ENCODE data around the gene ZNF787. TPM values are rescaled to one million over a fixed set of nuclear protein-coding genes. Genes with fewer than 3 reads are reported as not detected.
"Not testable (repeated sequence)": the region's sequence is repeated elsewhere in the genome, so short reads cannot be mapped to it uniquely, and the experiment has no call there.

The ZNF787 gene
- total RNA-seq, 2 experiments from 2014 or later: 34.3 to 35.4 TPM

- Mint-ChIP-seq H3K4me3 (no peak overlapping the region), H3K27me3 (no peaks in the 10 kb centered on the region), H3K9me3 (peaks cover 3% of the 10 kb centered on the region), H3K36me3 (ENCODE audit: low read depth) (peaks cover 29% of the 10 kb centered on the region), H3K4me1 (peaks cover 14% of the 10 kb centered on the region), H3K27ac (no peak overlapping the region)
- POLR2A ChIA-PET: interaction anchor here (0.6 kb wide), 1 partner anchor 25 kb away, joined by 3 read pairs; no protein-coding TSS in a partner anchor
- DNase-seq: no peak
- CTCF ChIA-PET: interaction anchor here (0.9 kb wide), 1 partner anchor 80 kb away, joined by 3 read pairs; no protein-coding TSS in a partner anchor
Observed at GRCh38 chr19:56152644-56153043, 31.5 kb upstream of the ZNF787 start.

GRCh38 chr19:56150358-56150757, 29.3 kb upstream of the ZNF787 start:
- no peaks in the 10 kb centered on the region for H3K27me3 Mint-ChIP-seq

GRCh38 chr19:56149656-56150038, 28.6 kb upstream of the ZNF787 start:
- peaks cover 14% of the 10 kb centered on the region for H3K4me1 Mint-ChIP-seq
- no peak for DNase-seq
- H3K4me3 Mint-ChIP-seq: no peak overlapping the region
- no peak overlapping the region for H3K27ac Mint-ChIP-seq
- H3K9me3 Mint-ChIP-seq: peaks cover 3% of the 10 kb centered on the region
- no peaks in the 10 kb centered on the region for H3K27me3 Mint-ChIP-seq
- ChIA-PET CTCF (no interaction called here), POLR2A (no interaction called here)
- peaks cover 23% of the 10 kb centered on the region for H3K36me3 Mint-ChIP-seq (ENCODE audit: low read depth)

More at GRCh38 chr19:56150358-56150757, 29.3 kb upstream of the ZNF787 start:
- POLR2A ChIA-PET: no interaction called here
- peaks cover 25% of the 10 kb centered on the region for H3K36me3 Mint-ChIP-seq (ENCODE audit: low read depth)
- H3K4me3 Mint-ChIP-seq: no peak overlapping the region
- H3K27ac Mint-ChIP-seq: no peak overlapping the region
- CTCF ChIA-PET: no interaction called here
- no peak for DNase-seq
- H3K9me3 Mint-ChIP-seq: peaks cover 3% of the 10 kb centered on the region
- peaks cover 14% of the 10 kb centered on the region for H3K4me1 Mint-ChIP-seq

DNA sequence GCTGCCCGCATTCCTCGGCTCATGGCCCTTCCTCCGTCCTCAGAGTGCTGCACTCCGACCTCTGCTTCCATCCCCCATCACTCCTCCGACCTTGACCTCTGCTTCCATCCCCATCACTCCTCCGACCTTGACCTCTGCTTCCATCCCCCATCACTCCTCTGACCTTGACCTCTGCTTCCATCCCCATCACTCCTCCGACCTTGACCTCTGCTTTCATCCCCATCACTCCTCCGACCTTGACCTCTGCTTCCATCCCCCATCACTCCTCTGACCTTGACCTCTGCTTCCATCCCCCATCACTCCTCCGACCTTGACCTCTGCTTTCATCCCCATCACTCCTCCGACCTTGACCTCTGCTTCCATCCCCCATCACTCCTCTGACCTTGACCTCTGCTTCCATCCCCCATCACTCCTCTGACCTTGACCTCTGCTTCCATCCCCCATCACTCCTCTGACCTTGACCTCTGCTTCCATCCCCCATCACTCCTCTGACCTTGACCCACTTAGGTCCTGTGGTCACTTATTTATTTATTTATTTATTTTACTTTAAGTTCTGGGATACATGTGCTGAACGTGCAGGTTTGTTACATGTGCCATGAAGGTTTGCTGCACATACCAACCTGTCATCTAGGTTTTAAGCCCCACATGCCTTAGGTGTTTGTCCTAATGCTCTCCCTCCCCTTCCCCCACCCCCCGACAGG, 28.0 kb upstream of the ZNF787 start:
- H3K27me3 Mint-ChIP-seq, POLR2A ChIA-PET, DNase-seq, H3K9me3 Mint-ChIP-seq, H3K4me3 Mint-ChIP-seq, CTCF ChIA-PET, H3K27ac Mint-ChIP-seq: not testable (repeated sequence)
- peaks cover 18% of the 10 kb centered on the region for H3K4me1 Mint-ChIP-seq
- H3K36me3 Mint-ChIP-seq (ENCODE audit: low read depth): peaks cover 23% of the 10 kb centered on the region

GRCh38 chr19:56148096-56148495, 27.0 kb upstream of the ZNF787 start:
- ChIA-PET CTCF (no interaction called here), POLR2A (no interaction called here)
- peaks cover 3% of the 10 kb centered on the region for H3K9me3 Mint-ChIP-seq
- no peak overlapping the region for H3K4me3 Mint-ChIP-seq
- H3K27me3 Mint-ChIP-seq: no peaks in the 10 kb centered on the region
- peaks cover 21% of the 10 kb centered on the region for H3K36me3 Mint-ChIP-seq (ENCODE audit: low read depth)
- DNase-seq: no peak
- peaks cover 19% of the 10 kb centered on the region for H3K4me1 Mint-ChIP-seq
- no peak overlapping the region for H3K27ac Mint-ChIP-seq

- H3K4me3 Mint-ChIP-seq: no peak overlapping the region
- POLR2A ChIA-PET: interaction anchor here (0.6 kb wide), 1 partner anchor 81 kb away, joined by 5 read pairs; no protein-coding TSS in a partner anchor
- H3K27ac Mint-ChIP-seq: no peak overlapping the region
- peaks cover 3% of the 10 kb centered on the region for H3K9me3 Mint-ChIP-seq
- peaks cover 21% of the 10 kb centered on the region for H3K36me3 Mint-ChIP-seq (ENCODE audit: low read depth)
- CTCF ChIA-PET: no interaction called here
- DNase-seq: no peak
- no peaks in the 10 kb centered on the region for H3K27me3 Mint-ChIP-seq
- H3K4me1 Mint-ChIP-seq: peaks cover 20% of the 10 kb centered on the region
Observed at GRCh38 chr19:56147307-56147706, 26.2 kb upstream of the ZNF787 start.

GRCh38 chr19:56146904-56147303, 25.8 kb upstream of the ZNF787 start:
- no peak for DNase-seq
- POLR2A ChIA-PET: interaction anchor here (0.6 kb wide), 1 partner anchor 80 kb away, joined by 5 read pairs; no protein-coding TSS in a partner anchor
- Mint-ChIP-seq H3K36me3 (ENCODE audit: low read depth) (peaks cover 21% of the 10 kb centered on the region), H3K9me3 (peaks cover 3% of the 10 kb centered on the region), H3K4me1 (peaks cover 24% of the 10 kb centered on the region), H3K27me3 (no peaks in the 10 kb centered on the region), H3K4me3 (no peak overlapping the region), H3K27ac (no peak overlapping the region)
- CTCF ChIA-PET: no interaction called here

DNA sequence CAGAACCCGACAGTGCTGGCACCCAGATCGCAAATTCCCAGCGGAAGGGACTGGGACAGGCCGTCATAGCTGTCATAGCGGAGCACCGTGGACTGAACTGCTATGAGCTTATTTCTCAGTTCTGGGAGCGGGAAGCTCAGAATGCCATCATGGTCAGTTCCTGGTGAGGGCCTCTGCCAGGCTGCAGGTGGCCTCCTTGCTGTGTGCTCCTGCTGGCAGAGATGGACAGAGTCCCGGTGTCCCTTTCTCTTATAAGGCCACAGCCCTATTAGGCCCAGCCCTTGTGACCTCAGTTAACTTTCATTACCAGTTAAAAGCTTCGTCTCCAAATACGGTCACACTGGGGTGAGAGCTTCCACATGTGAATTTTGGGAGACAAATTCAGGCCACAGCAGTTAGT, 24.6 kb upstream of the ZNF787 start:
- no peak overlapping the region for H3K27ac Mint-ChIP-seq
- POLR2A ChIA-PET: no interaction called here
- H3K4me1 Mint-ChIP-seq: peaks cover 26% of the 10 kb centered on the region
- H3K36me3 Mint-ChIP-seq (ENCODE audit: low read depth): peaks cover 21% of the 10 kb centered on the region
- no peaks in the 10 kb centered on the region for H3K27me3 Mint-ChIP-seq
- CTCF ChIA-PET: interaction anchor here (0.7 to 1.3 kb wide), 3 partner anchors 9 to 31 kb away, joined by 3 to 5 read pairs (median 4); no protein-coding TSS in a partner anchor
- H3K4me3 Mint-ChIP-seq: no peak overlapping the region
- peaks cover 3% of the 10 kb centered on the region for H3K9me3 Mint-ChIP-seq
- DNase-seq: no peak

DNA sequence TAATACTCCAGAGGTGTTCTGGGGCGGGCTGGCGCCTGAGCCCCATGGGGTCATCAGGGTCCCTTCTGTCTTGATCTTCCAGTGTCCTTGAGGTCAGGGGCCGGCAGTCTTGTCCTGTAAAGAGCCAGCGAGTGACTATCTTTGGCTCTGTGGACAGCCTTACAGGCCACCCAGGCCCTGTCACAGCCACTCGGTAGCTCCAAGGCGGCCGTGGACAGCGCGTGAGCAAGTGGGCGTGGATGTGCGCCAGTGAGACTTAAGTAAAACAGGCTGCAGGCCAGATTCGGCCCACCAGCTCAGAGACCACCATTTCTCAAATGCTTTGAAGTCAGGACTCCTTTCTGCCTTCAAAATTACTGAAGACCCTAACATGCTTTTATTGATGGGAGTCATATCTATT, 23.7 kb upstream of the ZNF787 start:
- H3K27me3 Mint-ChIP-seq: no peaks in the 10 kb centered on the region
- CTCF ChIA-PET: interaction anchor here (1.1 to 1.3 kb wide), 2 partner anchors 10 to 30 kb away, joined by 3 to 5 read pairs; no protein-coding TSS in a partner anchor
- peaks cover 32% of the 10 kb centered on the region for H3K4me1 Mint-ChIP-seq
- POLR2A ChIA-PET: no interaction called here
- peaks cover 3% of the 10 kb centered on the region for H3K9me3 Mint-ChIP-seq
- peaks cover 16% of the 10 kb centered on the region for H3K36me3 Mint-ChIP-seq (ENCODE audit: low read depth)
- no peak overlapping the region for H3K27ac Mint-ChIP-seq
- no peak overlapping the region for H3K4me3 Mint-ChIP-seq
- DNase-seq: no peak

GRCh38 chr19:56144376-56144775, 23.3 kb upstream of the ZNF787 start:
- H3K27ac Mint-ChIP-seq: peak overlapping the region; percentile 31
- no peak overlapping the region for H3K4me3 Mint-ChIP-seq
- POLR2A ChIA-PET: no interaction called here
- H3K9me3 Mint-ChIP-seq: no peaks in the 10 kb centered on the region
- CTCF ChIA-PET: interaction anchor here (1.3 kb wide), 1 partner anchor 29 kb away, joined by 3 read pairs; no protein-coding TSS in a partner anchor
- H3K4me1 Mint-ChIP-seq: peaks cover 34% of the 10 kb centered on the region
- H3K27me3 Mint-ChIP-seq: no peaks in the 10 kb centered on the region
- H3K36me3 Mint-ChIP-seq (ENCODE audit: low read depth): peaks cover 12% of the 10 kb centered on the region
- no peak for DNase-seq

DNA sequence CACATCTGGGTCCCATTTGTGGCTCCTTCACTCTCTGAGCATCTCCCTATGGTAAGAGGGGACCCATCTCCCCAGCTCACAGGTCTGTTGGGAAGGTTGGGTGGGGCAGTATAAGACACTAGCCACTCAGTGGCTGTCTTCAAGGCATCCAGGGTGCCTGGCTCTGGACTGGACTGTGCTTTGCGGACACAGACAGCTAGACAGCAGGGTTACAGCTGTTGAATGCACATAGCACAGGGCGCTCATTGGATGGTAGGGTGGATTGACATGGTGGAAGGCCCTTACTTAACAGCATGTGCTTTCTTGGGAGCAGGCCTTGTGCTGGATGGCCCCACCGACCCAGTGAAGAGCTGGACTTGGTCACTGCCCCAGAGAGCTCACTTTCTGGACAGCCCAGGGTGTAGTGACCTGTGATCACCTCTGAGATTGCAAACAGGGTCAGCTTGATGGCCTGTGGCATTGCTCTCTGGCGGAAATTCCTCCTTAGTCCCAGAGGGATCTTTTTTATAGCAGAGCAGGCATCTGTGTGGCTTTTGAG, 21.9 kb upstream of the ZNF787 start:
- CTCF ChIA-PET: interaction anchor here (0.9 to 1.5 kb wide), 3 partner anchors 8 to 37 kb away, joined by 3 to 5 read pairs (median 3); no protein-coding TSS in a partner anchor
- DNase-seq: no peak
- POLR2A ChIA-PET: no interaction called here
- peaks cover 39% of the 10 kb centered on the region for H3K4me1 Mint-ChIP-seq
- no peak overlapping the region for H3K4me3 Mint-ChIP-seq
- no peaks in the 10 kb centered on the region for H3K9me3 Mint-ChIP-seq
- H3K27me3 Mint-ChIP-seq: no peaks in the 10 kb centered on the region
- no peak overlapping the region for H3K27ac Mint-ChIP-seq
- peaks cover 4% of the 10 kb centered on the region for H3K36me3 Mint-ChIP-seq (ENCODE audit: low read depth)

GRCh38 chr19:56142087-56142787, 21.1 kb upstream of the ZNF787 start:
- Mint-ChIP-seq H3K4me3 (peak overlapping the region; percentile 78), H3K27ac (peak overlapping the region; percentile 79), H3K4me1 (peaks cover 39% of the 10 kb centered on the region), H3K36me3 (ENCODE audit: low read depth) (peaks cover 2% of the 10 kb centered on the region), H3K9me3 (no peaks in the 10 kb centered on the region), H3K27me3 (no peaks in the 10 kb centered on the region)
- ChIA-PET CTCF (interaction anchor here (0.7 to 1.5 kb wide), 4 partner anchors 9 to 38 kb away, joined by 3 to 5 read pairs (median 3); no protein-coding TSS in a partner anchor), POLR2A (interaction anchor here (0.6 kb wide), 1 partner anchor 1139 kb away, joined by 7 read pairs; no protein-coding TSS in a partner anchor)
- no peak for DNase-seq
